HG02852 (cell line): ENCODE measurements around the gene KHK.
"Not testable (repeated sequence)": the region's sequence is repeated elsewhere in the genome, so short reads cannot be mapped to it uniquely, and the experiment has no call there.

ENCODE experiments used
- ATAC-seq: cut with Tn5 transposase; IDR thresholded peaks from one replicate; pipeline ENCODE4 v1.9.1; 2021; ENCODE audit warnings: mild to moderate bottlenecking, moderate library complexity; ENCODE audit not compliant: unreplicated experiment

The KHK gene

DNA sequence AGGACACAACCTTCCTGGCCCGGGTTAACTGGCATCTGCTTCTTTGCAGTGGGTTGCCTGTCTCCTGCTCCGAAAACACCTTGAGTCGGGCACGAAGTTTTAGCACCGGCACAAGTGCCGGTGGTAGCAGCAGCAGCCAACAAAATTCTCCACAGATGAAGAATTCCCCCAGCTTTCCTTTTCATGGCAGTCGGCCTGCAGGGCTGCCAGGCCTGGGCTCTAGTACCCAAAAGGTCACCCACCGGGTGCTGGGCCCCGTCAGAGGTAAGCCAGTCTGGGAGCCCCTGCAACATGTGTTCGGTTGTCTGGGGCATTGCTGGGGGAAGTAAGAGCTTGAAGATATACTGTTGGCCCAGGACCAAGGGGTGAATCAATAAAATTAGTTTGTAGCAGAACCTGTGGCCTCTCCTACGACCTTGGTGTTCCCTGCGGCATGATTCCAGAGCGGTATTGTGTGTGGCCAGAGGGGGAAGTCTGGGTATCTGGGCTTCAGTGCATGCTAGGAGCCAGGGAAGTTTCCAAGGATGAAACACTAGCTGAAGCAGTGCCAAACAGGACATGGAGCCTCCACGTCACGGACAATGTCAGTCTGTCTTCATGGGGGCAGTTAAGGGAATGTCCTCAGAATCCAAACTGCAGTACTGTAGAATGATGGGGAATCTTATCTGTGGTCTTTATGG lies 27.3 kb upstream of the KHK start:
- ATAC-seq = no peak

DNA sequence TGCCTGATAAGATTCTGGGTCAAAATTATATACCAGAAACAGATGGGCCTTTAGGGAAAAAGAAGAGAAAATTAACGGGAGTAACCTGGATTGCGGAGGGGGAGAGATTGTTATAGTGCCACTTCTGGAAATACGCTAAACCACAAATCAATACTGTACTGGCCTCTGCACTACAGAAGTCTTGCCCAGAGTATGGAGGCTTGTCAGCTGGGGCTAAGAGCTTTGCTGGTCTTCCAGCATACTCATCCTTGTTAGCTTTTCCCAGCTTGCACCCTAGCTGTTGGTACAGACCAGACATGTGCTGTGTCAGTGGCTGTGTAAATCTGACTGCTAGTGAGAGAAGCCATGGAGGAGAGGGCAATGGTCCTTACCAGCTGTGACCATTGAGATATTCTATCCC lies 26.2 kb upstream of the KHK start:
- ATAC-seq = no peak

DNA sequence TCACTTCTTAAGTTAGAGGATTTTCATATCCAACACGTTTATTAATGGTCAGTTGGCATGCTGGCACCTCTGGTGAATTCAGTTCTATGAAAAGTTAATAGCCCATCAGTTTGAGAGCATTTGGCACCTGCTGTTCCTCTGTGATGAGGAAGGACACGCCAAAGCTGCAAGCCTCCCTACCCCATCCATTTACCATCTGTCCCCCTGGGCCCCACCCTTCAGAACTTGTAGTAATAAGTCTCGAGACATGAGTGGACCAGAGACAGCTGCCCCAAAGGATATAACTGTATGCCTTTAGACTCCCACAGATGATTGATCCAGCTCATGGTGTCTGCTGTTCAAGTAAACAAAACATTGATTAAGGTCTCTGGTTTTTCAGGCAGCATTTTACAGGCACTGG lies 21.4 kb upstream of the KHK start:
- no peak for ATAC-seq

DNA sequence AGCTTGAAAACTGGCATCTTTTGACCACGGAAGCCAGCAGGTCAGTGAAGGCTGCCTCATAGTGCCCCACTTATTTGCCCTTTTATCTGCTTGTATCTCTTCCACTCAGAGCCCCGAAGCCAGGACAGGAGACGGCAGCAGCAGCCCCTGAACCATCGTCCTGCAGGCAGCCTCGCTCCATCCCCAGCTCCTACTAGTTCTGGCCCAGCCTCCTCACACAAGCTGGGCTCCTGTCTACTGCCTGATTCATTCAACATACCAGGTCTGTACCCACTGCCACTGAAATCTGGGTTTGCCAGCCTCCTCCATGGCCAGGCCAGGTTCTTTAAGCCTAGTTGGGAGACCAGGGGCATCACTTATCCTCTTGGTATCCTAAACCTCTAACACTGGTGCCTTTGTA lies 19.2 kb upstream of the KHK start:
- ATAC-seq = no peak

DNA sequence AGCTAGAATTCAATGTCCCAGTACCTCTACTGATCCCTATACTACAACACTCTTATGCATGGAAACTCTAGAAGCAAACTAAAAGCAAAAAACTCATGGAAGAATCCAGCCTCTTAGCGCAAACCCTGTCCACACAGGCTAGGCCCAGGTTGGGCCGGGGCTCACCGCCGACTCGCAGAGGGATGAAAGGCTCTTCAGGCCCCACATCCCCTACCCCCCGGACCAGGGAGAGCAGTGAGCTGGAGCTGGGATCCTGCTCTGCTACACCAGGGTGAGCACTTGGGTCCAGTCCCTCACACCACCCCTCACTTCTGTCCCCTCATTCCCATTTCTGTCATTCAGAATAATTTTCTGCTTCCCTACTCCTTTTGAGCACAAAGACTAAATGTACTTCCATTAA lies 17.1 kb upstream of the KHK start:
- no peak for ATAC-seq

DNA sequence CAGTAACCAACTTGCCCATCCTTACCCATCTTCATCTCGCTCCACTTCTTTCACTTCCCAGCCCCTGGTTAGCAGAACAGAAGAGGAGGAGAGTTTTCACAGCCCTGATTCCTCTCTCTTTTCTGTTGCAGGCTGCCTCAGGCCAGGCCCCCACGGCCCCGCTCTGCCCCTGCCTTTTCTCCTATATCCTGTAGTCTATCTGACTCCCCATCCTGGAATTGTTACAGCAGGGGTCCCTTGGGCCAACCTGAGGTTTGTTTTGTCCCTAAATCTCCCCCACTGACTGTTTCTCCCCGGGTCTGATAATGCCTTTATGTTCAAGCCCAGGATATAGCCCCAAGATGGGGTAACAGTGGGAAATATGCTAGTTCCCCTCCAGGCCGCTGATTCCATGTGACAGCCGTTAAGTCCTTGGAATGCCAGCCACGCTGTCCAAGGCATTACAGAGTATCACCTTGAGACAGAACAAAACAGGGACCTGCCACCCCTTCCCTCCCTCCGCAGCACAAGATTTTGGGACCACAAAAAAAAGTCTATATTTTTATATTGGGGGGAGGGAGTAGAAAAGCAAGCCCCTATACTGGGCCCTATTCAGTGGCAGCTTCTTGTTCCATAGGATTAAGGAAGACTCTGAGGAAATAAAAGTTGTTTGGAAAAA lies 16.5 kb upstream of the KHK start:
- ATAC-seq = no peak

DNA sequence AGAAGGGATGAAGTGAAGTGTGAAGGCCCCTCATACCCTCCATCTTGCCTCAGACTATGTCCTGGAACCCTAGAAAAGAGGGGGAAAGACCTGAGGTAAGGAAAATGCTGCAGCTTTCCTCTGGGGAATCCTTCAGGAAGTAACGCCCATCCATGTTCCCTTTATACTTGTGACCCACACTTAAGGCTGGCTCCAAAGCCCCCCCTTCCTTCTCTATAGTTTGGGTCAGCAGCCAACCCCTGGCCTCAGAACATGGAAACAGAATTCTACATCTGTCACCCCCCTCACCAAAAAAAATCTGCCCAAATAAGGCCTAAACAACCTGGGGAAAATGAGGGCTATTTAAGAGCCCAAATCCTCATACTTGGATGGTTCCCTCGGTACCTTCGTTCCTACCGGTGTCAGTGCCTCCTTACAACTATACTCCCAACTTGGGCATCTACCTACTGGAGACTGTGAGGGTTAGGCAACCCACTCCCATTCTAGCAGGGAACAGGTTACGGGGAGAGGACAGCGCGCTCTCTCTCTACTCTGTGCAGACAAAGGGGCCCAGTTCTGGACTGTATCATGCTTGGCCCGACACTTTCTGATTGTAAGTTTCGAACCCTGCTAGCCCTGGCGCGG lies 15.8 kb upstream of the KHK start:
- ATAC-seq = no peak

DNA sequence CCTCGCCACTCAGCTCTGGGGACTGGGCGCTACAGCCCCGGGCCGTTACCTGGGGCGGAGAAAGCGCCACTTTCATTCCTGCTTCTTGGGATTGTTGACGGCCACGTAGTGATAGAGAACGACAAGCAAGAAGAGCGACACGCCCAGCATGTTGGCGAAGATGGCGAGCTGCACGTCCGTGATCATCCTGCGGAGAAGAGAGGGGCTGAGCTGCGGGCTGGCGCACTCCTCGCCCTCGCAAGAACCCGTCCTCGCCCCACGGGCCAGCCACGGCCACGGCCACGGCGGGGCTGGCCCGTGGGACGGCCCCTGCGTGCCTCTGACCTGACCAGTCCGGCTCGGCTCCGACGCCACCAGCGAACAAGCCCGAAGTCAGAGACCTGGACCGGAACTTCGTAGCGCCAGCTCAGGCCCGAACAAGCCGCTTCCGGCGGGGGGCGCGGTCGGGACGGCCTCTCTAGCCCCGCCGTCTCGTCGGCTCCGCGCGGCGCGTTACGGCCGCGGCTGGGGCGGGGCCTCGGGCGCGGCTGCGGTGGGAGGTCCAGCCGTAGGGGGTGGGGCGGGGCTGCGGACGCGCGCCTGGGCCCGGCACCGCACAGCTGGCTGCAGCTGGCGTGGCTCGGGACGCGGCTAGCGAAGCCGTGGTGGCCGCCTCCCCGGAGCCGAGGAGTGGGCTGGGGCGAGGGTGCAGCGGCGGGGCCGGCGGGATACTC lies 15.1 kb upstream of the KHK start, which contains the start of gene OST4:
Gene OST4 (minus strand): TSS at position 378 of the 713 bp plus-strand sequence.
- ATAC-seq = peak; percentile 83

DNA sequence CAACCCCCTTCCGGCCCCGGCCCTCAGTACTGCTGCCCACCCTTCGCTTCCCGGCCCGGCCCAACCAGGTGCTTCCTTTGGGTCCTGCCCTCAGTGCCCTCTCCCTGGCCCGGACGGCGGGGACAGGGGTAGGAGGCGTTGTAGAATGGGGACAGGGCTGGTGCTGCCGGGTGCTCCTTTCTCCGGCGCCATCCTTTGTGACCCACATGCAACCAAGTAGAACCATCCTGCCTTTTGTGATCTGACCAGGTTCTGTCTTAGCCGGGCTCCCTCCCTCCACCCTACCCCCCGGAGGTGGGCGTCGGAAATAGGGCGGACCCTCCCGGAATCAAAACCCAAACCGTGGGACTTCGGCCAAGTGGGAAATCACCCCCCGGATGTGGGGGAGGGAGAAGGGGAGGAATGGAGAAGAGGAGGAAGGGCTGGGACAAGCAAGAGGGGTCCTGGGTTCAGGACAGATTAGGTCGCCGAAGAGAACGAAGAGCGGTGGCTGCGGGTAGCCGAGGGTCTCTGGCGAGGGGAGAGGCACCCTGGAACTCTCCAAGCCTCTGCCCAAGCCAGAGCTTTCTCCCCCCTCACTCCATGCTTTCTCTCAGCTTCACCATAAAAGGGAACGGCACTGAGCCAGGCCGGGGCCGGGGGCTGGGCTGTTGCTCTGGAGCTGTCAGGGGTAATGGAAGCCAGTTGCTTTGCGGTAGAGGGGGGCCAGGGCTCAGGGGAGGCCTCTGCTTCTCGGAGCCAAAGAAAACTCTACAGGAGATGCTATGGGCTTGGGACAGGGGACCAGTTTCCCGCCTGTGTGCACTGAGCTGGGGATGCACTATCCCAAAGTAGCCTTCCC lies 14.4 kb upstream of the KHK start:
- peak; percentile 20 for ATAC-seq

DNA sequence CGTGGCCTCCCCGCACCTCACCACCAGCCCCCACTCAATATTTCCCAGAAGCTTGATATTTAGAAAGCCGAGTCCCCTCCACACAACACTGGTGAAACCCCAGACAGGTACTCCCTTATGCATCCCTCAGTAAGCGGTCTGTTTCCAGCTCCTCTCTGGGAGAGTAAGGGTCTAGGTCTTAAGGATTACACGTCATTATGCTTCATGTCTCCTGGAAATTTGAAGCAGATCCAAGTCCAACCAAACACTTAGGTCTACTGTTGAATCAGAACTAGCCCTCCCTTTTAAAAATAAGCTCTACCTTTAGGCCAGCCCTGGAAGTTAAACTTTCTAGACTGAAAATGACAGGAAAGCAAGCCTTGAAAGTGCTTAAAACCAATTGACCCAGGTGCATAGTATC lies 13.7 kb upstream of the KHK start:
- ATAC-seq = no peak

DNA sequence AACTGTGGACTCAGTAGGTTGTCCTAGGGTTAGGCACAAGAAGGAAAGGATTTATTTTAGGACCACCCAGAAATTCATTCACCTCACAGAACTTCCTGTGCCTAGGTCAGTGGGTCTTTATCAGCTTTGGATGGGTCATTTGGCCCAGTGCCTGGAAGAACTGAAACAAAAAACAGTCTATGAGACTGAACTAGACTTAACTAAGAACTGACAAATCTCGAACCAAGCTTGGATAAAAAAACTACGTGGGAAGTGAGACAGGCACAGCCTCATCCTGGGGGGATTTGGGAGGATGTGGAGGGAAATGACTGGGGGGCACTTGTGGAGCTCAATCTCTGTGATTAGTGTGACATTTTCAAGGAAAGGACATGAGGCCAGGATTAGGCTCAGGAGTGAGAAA lies 12.8 kb upstream of the KHK start:
- no peak for ATAC-seq

DNA sequence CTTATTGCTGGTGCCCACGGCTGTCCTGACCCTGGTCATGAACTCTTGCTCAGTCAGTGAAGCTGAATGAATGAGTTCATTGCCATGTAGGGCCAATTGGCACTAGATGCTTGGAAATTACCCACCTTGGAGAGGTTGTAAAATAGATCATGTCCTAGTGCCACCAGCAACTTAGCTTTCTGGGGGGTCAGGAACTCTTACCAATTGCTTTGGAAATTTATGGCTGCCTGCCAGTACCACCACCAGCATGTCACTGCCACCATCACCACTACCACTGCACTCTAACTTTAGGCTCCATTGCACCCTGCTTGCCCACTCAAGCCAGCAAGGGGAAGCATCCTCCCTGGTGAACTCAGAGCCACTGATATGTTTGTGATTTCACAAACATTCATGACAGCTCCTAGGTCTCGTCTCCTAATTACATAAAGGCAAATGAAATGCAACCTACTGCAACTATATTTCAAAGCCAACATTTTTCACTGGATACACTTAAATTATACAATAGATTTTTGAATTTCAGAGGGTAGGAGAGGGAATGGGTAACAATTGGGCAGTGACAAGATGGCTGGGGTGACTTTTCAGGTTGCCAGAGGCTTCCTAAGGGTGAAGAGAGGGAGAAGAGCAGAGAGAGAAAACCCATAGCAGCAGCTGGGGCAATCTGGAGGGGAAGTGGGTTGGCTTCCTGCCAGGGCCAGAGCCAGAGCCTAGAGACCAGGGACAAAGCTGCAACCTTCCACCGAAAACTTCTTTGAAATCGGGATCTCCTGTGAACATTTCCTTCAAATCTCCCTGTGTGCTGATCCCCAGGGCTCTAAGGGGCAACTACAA lies 11.6 kb upstream of the KHK start:
- no peak for ATAC-seq

DNA sequence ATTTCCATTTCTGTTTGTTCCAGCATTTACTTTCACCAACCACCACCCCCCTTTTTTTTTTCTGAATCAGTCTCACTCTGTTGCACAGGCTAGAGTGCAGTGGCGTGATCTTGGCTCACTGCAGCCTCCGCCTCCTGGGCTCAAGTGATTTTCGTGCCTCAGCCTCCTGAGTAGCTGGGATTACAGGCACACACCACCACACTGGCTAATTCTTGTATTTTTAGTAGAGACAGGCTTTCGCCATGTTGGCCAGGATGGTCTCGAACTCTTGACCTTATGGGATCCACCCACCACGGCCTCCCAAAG lies 11.1 kb upstream of the KHK start:
- not testable (repeated sequence) for ATAC-seq

DNA sequence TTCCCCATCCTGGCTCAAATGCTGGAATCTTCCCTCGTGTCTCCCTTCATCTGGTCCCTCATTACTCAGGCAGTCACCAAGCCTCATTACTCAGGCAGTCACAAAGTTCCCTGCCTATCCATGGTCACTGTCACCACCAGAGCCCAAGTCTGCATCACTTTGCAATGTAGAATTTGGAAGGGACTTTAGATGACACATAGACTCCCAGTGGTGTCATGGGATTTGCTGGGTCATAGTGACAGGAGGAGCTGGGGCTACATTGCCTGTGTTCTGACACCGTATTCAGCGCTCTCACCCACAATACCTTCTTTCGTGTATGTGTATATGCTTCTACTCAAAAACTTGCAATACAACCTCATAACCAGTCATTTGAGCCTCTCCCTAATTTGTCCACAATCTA lies 10.2 kb upstream of the KHK start:
- no peak for ATAC-seq

DNA sequence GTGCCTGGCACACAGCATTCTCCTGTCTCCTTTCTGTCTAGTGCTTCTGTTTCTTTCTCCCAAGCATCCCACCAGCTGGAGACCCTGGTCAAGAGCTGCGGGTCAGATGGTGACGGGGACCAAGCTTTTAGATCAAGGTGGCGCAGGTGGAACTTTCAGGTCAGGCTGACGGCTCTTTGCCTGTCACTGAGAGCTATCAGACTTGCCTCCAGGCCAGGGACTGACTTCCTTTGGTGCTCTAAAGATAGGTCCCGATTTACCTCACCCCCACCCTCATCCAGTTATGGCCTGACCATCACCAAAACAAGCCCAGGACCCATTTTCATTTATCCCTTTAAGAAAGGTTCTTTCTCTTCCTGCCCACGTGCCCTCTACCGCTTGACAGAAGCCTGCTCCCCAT lies 9.3 kb upstream of the KHK start:
- no peak for ATAC-seq

DNA sequence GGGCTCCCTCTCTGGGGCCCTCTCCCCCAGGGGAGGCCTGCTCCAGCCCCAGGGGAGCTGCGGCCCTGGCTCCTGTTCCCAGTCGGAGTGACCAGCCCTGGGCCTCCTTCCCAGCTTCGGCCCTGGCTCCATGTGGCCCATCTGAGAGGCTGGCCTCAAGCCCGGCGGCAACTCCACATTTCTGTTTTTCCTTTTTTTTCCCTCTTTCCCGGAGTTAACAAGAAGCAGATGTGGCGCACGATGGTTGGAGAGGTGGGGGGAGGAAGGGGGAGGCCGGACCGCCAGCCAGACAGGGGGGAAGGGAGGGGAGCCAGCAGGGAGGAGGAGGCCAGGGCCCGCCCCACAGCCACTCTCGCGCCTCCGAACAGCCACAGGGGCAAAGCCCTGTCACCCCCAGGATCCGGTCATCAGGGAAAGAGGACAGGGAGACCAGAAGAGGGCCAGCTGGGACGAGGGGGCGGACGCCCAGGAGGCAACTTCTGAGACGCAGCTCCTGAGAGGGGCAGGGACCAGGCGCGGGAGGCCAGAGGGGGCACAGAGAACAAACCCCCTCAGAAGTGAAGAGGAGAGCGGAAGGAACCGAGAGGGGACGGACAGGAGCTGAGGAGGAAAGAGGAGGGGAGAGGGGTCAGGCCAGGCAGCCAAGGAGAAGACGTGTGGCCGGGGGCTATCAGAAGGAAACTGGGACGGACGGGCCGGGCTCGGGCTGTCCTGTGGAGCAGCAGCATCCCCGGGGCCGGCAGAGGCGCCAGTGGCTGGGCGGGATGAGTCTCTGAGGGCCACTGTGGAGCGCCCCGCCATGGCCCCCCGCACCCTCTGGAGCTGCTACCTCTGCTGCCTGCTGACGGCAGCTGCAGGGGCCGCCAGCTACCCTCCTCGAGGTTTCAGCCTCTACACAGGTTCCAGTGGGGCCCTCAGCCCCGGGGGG lies 8.0 kb upstream of the KHK start, which contains the start of gene EMILIN1:
Gene EMILIN1 (plus strand): TSS at position 349 of the 928 bp plus-strand sequence. CDS start 451 bp downstream, at position 800.
- ATAC-seq = no peak

DNA sequence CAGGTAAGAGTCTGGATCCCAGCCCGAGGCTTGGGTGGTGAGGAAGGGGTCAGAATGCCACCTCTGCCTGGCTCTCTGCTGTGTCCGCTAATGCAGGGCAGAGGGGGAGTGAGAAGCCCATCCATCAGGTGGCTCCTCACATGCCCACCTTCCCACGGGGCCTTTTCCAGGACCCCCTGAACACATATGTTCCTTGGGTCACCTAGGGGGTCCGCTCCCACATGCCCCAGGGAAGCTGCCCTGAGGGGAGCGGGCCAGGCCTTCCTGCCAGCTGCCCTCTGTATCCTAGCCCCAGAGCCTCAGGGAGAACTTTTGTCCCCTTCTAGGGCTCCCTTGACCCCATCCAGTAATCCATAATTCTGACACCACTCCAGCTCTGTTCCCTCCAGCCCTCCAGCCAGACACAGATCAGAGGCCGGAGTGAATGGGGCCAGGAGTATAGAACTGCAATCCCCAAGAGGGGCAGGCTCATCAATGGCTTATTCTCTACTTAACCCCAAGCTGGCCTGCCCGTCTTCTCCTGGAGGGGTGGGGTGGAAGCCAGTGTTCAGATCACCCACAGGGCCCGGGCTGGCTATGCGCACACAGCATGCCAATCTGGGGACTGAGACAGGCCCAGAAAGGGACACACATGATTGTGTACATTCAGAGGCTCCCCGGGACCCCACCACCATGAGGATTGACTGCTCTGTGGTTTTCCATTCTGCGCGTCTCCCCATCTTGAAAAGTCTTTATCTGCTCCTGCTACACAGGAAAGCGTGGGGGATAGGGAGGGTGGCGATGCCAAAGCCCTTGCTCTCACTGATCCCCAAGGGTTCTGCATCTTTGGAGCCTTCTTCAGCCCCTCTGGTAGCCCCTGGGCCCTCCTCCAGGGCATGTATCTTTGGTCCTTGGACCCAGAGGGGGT lies 7.1 kb upstream of the KHK start:
- no peak for ATAC-seq

DNA sequence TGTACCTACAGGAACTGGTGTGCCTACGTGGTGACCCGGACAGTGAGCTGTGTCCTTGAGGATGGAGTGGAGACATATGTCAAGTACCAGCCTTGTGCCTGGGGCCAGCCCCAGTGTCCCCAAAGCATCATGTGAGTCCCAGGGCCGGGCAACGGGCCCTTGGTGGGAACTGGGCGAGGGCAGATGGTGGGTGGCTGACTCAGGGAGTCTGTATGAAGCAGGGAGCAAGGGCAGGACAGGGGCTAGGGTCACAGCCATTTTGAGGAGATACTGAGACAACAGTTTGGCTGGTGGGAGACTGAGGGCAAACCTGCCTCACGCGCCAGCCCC lies 6.5 kb upstream of the KHK start:
- no peak for ATAC-seq
